SK-MEL-5 (cell line): ENCODE measurements around the gene FARSB. TPM values are rescaled to one million over a fixed set of nuclear protein-coding genes. Genes with fewer than 3 reads are reported as not detected.
"Not testable (repeated sequence)": the region's sequence is repeated elsewhere in the genome, so short reads cannot be mapped to it uniquely, and the experiment has no call there.

Source experiments
- DNase-seq: peaks from one replicate; pipeline ENCODE4 v3.0.0-alpha.2; 2016; ENCODE audit warnings: low read depth, low spot score
- in situ Hi-C: cut with HindIII; loops from 2 replicates; pipeline ENCODE4 v1.10.0; 2016; ENCODE audit warnings: low sequenced_read_pairs, high pct_unique_total_duplicates, low pct_unique_long_range_greater_than_20kb
- total RNA-seq: library from RNA; depleted of rRNA; stranded (reverse); fragments of >200 nt; shearing (Covaris generic); gene quantifications from 2 replicates; pipeline ENCODE4 v1.2.3, GENCODE V29; 2014

The FARSB gene
- total RNA-seq, 1 experiment from 2014 or later: 35.2 TPM

GRCh38 chr2:222621893-222622292, 34.0 kb downstream of the FARSB start:
- no peak for DNase-seq
- in situ Hi-C loops: no loop called here

GRCh38 chr2:222615320-222615719, 40.6 kb downstream of the FARSB start:
- in situ Hi-C loops: no loop called here
- DNase-seq: no peak

GRCh38 chr2:222613715-222614331, 42.1 kb downstream of the FARSB start:
- in situ Hi-C loops: no loop called here
- DNase-seq: peak; percentile 74

- in situ Hi-C loops: no loop called here
- no peak for DNase-seq
Measured at GRCh38 chr2:222611684-222612083, 44.2 kb downstream of the FARSB start.

- DNase-seq: peak; percentile 78
- in situ Hi-C loops: no loop called here
Measured at GRCh38 chr2:222610746-222611145, 45.1 kb downstream of the FARSB start.

- DNase-seq: peak; percentile 48
- in situ Hi-C loops: no loop called here
Measured at GRCh38 chr2:222609381-222609780, 46.5 kb downstream of the FARSB start.

- in situ Hi-C loops: no loop called here
- DNase-seq: no peak
Measured at GRCh38 chr2:222608081-222608480, 47.8 kb downstream of the FARSB start.

- in situ Hi-C loops: no loop called here
Measured at GRCh38 chr2:222606306-222606705, 49.6 kb downstream of the FARSB start.

GRCh38 chr2:222604749-222605515, 51.0 kb downstream of the FARSB start:
- in situ Hi-C loops: no loop called here
- peak; percentile 98 for DNase-seq

More at GRCh38 chr2:222606306-222606705, 49.6 kb downstream of the FARSB start:
- DNase-seq: no peak

- in situ Hi-C loops: no loop called here
- DNase-seq: no peak
Measured at GRCh38 chr2:222603501-222603900, 52.4 kb downstream of the FARSB start.

GRCh38 chr2:222598611-222599010, 57.3 kb downstream of the FARSB start:
- peak; percentile 38 for DNase-seq
- in situ Hi-C loops: no loop called here

- in situ Hi-C loops: no loop called here
- peak; percentile 38 for DNase-seq
Measured at GRCh38 chr2:222595581-222595980, 60.3 kb downstream of the FARSB start.

- in situ Hi-C loops: no loop called here
- peak; percentile 87 for DNase-seq
Measured at GRCh38 chr2:222594679-222595078, 61.2 kb downstream of the FARSB start.

- in situ Hi-C loops: no loop called here
- no peak for DNase-seq
Measured at GRCh38 chr2:222592176-222592575, 63.7 kb downstream of the FARSB start.

- in situ Hi-C loops: no loop called here
- no peak for DNase-seq
Measured at GRCh38 chr2:222591661-222592060, 64.2 kb downstream of the FARSB start.

- in situ Hi-C loops, DNase-seq: not testable (repeated sequence)
Measured at GRCh38 chr2:222584589-222584988, 71.3 kb downstream of the FARSB start.

GRCh38 chr2:222582928-222583327, 73.0 kb downstream of the FARSB start:
- in situ Hi-C loops: no loop called here
- peak; percentile 44 for DNase-seq

- no peak for DNase-seq
- in situ Hi-C loops: no loop called here
Measured at GRCh38 chr2:222577341-222577740, 78.6 kb downstream of the FARSB start.
